ENCODE measurements around the gene CLDN3.

Gene CLDN3

GRCh38 chr7:73770860-73771670, 995 bp upstream of the CLDN3 start:
- DNase-seq (ENCODE audit: low read depth) = no peak

GRCh38 chr7:73769481-73770001, 529 bp downstream of the CLDN3 start:
- DNase-seq (ENCODE audit: low read depth) = no peak

GRCh38 chr7:73768641-73769480, 1.2 kb downstream of the CLDN3 start:
- no peak for DNase-seq (ENCODE audit: low read depth)

GRCh38 chr7:73766556-73767229, 3.4 kb downstream of the CLDN3 start:
- no peak for DNase-seq (ENCODE audit: low read depth)

- DNase-seq (ENCODE audit: low read depth) = no peak
Measured at GRCh38 chr7:73762659-73762999, 7.4 kb downstream of the CLDN3 start.

- DNase-seq (ENCODE audit: low read depth) = no peak
Measured at GRCh38 chr7:73761854-73762658, 8.0 kb downstream of the CLDN3 start.

GRCh38 chr7:73758581-73759138, 11.4 kb downstream of the CLDN3 start:
- DNase-seq (ENCODE audit: low read depth) = peak; percentile 58

GRCh38 chr7:73749931-73750776, 19.9 kb downstream of the CLDN3 start:
- DNase-seq (ENCODE audit: low read depth) = peak; percentile 63

- DNase-seq (ENCODE audit: low read depth) = no peak
Measured at GRCh38 chr7:73746378-73746777, 23.7 kb downstream of the CLDN3 start.

- DNase-seq (ENCODE audit: low read depth) = no peak
Measured at GRCh38 chr7:73742753-73743641, 27.1 kb downstream of the CLDN3 start.

GRCh38 chr7:73742338-73742752, 27.7 kb downstream of the CLDN3 start:
- no peak for DNase-seq (ENCODE audit: low read depth)

- DNase-seq (ENCODE audit: low read depth) = no peak
Measured at GRCh38 chr7:73741600-73741999, 28.5 kb downstream of the CLDN3 start.

- DNase-seq (ENCODE audit: low read depth) = no peak
Measured at GRCh38 chr7:73740771-73741170, 29.3 kb downstream of the CLDN3 start.

- no peak for DNase-seq (ENCODE audit: low read depth)
Measured at GRCh38 chr7:73740212-73740611, 29.9 kb downstream of the CLDN3 start.

- no peak for DNase-seq (ENCODE audit: low read depth)
Measured at GRCh38 chr7:73739387-73739767, 30.7 kb downstream of the CLDN3 start.

GRCh38 chr7:73738612-73739386, 31.3 kb downstream of the CLDN3 start, which contains the start of gene ABHD11:
Gene ABHD11, minus strand, starts transcription at chr7:73738802. Its CDS starts 32 bp downstream, at chr7:73738770.
- DNase-seq (ENCODE audit: low read depth) = peak; percentile 92

- DNase-seq (ENCODE audit: low read depth) = no peak
Measured at GRCh38 chr7:73738220-73738611, 31.9 kb downstream of the CLDN3 start.

- no peak for DNase-seq (ENCODE audit: low read depth)
Measured at GRCh38 chr7:73737491-73738219, 32.4 kb downstream of the CLDN3 start.
